Activated T-cell treated with anti-CD3 and anti-CD28 coated beads, Interleukin-2, amount 50 U/mL, for 72 hours (primary cell): Measurements from ENCODE around the gene TTN. TPM values are rescaled to one million over a fixed set of nuclear protein-coding genes. Genes with fewer than 3 reads are reported as not detected.

Experiments
- ATAC-seq, 2 donors: fragments of 150-1000 bp; cut with Tn5 transposase; replicated peaks in 1 of 2; 2 replicates each; pipeline ENCODE4 v1.10.0; 2021; ENCODE audit warnings: moderate library complexity in 2 of 2, mild to moderate bottlenecking in 1 of 2
- DNase-seq, 2 donors: peaks; one replicate each; pipeline ENCODE4 v3.0.0; 2021 to 2022; ENCODE audit warnings: mixed read lengths in 1 of 2
- H3K27ac Mint-ChIP-seq: one replicate; pipeline ENCODE4 v1.8.0; 2022; ENCODE audit warnings: mild to moderate bottlenecking, moderate library complexity, mixed read lengths
- H3K27me3 Mint-ChIP-seq: one replicate; pipeline ENCODE4 v1.8.0; 2022; ENCODE audit warnings: low read depth, mixed read lengths
- H3K36me3 Mint-ChIP-seq, 2 donors: one replicate each; pipeline ENCODE4 v1.8.0; 2022; ENCODE audit warnings: mixed read lengths in 2 of 2, mild to moderate bottlenecking in 1 of 2; ENCODE audit not compliant: insufficient read depth in 2 of 2
- H3K4me1 Mint-ChIP-seq: one replicate; pipeline ENCODE4 v1.8.0; 2022; ENCODE audit warnings: low read depth, mixed read lengths
- H3K4me3 Mint-ChIP-seq, 2 donors: one replicate each; pipeline ENCODE4 v1.8.0; 2022; ENCODE audit warnings: mild to moderate bottlenecking in 2 of 2, mixed read lengths in 2 of 2, moderate library complexity in 2 of 2
- H3K9me3 Mint-ChIP-seq, 2 donors: one replicate each; pipeline ENCODE4 v1.8.0; 2022; ENCODE audit warnings: mixed read lengths in 2 of 2
- total RNA-seq, 2 donors: library from RNA; stranded (reverse); gene quantifications; one replicate each; pipeline ENCODE4 v1.2.3, GENCODE V29; 2022

The TTN gene
- total RNA-seq, 2 donors from 2014 or later = 6.6 to 6.9 TPM

GRCh38 chr2:178804791-178805190 is 2.4 kb downstream of the TTN start:
- DNase-seq (no peak), ATAC-seq (no peak)
- Mint-ChIP-seq H3K27me3 (no peaks in the 10 kb centered on the region), H3K4me1 (no peaks in the 10 kb centered on the region), H3K36me3 (no peaks in the 10 kb centered on the region), H3K4me3 (no peak overlapping the region), H3K9me3 (no peaks in the 10 kb centered on the region), H3K27ac (no peak overlapping the region)

DNA sequence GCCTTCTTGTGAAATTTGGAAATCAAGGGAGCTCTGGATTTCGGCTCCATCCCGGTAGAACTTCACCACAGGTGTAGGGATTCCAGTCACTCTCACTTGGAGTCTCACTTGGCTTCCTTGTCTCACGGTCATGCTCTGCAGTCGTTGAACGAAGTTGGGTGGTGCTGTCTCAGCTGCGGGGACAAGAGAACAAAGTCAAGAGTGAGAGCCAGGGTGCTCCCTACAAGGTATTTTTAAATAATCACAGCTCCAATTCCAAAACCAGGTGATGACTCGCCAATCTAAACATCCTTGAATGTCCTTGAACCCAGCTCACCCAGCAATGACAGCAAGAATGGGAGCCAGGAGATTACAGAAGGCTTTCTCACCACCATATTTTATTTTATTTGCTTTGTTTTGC is 6.7 kb downstream of the TTN start:
- H3K9me3 Mint-ChIP-seq = no peaks in the 10 kb centered on the region
- no peak overlapping the region for H3K4me3 Mint-ChIP-seq
- ATAC-seq (no peak), DNase-seq (no peak)
- no peaks in the 10 kb centered on the region for H3K4me1 Mint-ChIP-seq
- H3K36me3 Mint-ChIP-seq = no peaks in the 10 kb centered on the region
- H3K27ac Mint-ChIP-seq = no peak overlapping the region
- H3K27me3 Mint-ChIP-seq = no peaks in the 10 kb centered on the region

GRCh38 chr2:178799305-178799704 is 7.9 kb downstream of the TTN start:
- no peaks in the 10 kb centered on the region for H3K9me3 Mint-ChIP-seq
- H3K27me3 Mint-ChIP-seq = no peaks in the 10 kb centered on the region
- H3K4me3 Mint-ChIP-seq = no peak overlapping the region
- DNase-seq = no peak
- H3K27ac Mint-ChIP-seq = no peak overlapping the region
- H3K4me1 Mint-ChIP-seq = no peaks in the 10 kb centered on the region
- ATAC-seq = no peak
- H3K36me3 Mint-ChIP-seq = no peaks in the 10 kb centered on the region

GRCh38 chr2:178796079-178796677 is 11.0 kb downstream of the TTN start:
- Mint-ChIP-seq H3K27ac (no peak overlapping the region), H3K4me3 (no peak overlapping the region), H3K36me3 (no peaks in the 10 kb centered on the region), H3K27me3 (no peaks in the 10 kb centered on the region), H3K4me1 (no peaks in the 10 kb centered on the region), H3K9me3 (no peaks in the 10 kb centered on the region)
- DNase-seq (no peak), ATAC-seq (no peak)

GRCh38 chr2:178787934-178788333 is 19.3 kb downstream of the TTN start:
- no peak for ATAC-seq

DNA sequence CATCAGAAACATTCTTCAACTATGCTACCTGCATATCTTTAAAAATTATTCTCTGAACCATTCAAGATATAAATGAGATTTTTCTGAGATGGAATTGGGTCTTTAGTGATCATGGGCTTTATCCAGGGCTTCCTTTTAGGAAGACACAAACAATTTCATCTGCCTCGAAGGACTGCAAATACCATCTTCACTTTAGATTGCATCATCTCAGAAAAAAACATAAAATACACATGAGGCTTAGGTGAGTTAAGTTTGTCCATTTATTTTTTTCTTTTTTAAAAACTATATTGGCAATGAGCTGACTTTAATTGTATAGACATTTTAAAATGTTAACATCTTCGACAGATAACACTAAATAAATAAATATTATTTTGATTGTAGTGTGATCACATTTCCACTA is 20.1 kb downstream of the TTN start:
- DNase-seq = no peak
- peaks cover 6% of the 10 kb centered on the region for H3K4me1 Mint-ChIP-seq
- no peaks in the 10 kb centered on the region for H3K9me3 Mint-ChIP-seq

More at GRCh38 chr2:178787934-178788333, 19.3 kb downstream of the TTN start:
- no peak for DNase-seq
- no peak overlapping the region for H3K4me3 Mint-ChIP-seq
- H3K4me1 Mint-ChIP-seq = peaks cover 6% of the 10 kb centered on the region
- H3K9me3 Mint-ChIP-seq = no peaks in the 10 kb centered on the region
- H3K27ac Mint-ChIP-seq = no peak overlapping the region
- no peaks in the 10 kb centered on the region for H3K27me3 Mint-ChIP-seq
- H3K36me3 Mint-ChIP-seq = no peaks in the 10 kb centered on the region

GRCh38 chr2:178783889-178784288 is 23.3 kb downstream of the TTN start:
- H3K4me1 Mint-ChIP-seq = no peaks in the 10 kb centered on the region
- ATAC-seq = no peak
- no peak overlapping the region for H3K4me3 Mint-ChIP-seq
- H3K27ac Mint-ChIP-seq = no peak overlapping the region
- no peaks in the 10 kb centered on the region for H3K27me3 Mint-ChIP-seq
- no peak for DNase-seq
- no peaks in the 10 kb centered on the region for H3K9me3 Mint-ChIP-seq
- no peaks in the 10 kb centered on the region for H3K36me3 Mint-ChIP-seq

More for the DNA sequence above, 20.1 kb downstream of the TTN start:
- no peak for ATAC-seq
- Mint-ChIP-seq H3K27me3 (no peaks in the 10 kb centered on the region), H3K4me3 (no peak overlapping the region), H3K36me3 (no peaks in the 10 kb centered on the region), H3K27ac (no peak overlapping the region)

GRCh38 chr2:178782236-178782635 is 25.0 kb downstream of the TTN start:
- no peak for ATAC-seq

GRCh38 chr2:178777577-178777976 is 29.6 kb downstream of the TTN start:
- Mint-ChIP-seq H3K27ac (no peak overlapping the region), H3K9me3 (peaks cover 3 to 5% of the 10 kb centered on the region in 2 donors), H3K4me3 (no peak overlapping the region), H3K27me3 (no peaks in the 10 kb centered on the region), H3K36me3 (peaks cover 0 to 8% of the 10 kb centered on the region in 2 donors), H3K4me1 (no peaks in the 10 kb centered on the region)
- ATAC-seq = no peak
- no peak for DNase-seq

More at GRCh38 chr2:178782236-178782635, 25.0 kb downstream of the TTN start:
- Mint-ChIP-seq H3K27me3 (no peaks in the 10 kb centered on the region), H3K27ac (no peak overlapping the region), H3K4me1 (no peaks in the 10 kb centered on the region), H3K4me3 (no peak overlapping the region), H3K9me3 (no peaks in the 10 kb centered on the region), H3K36me3 (no peaks in the 10 kb centered on the region)
- DNase-seq = no peak

GRCh38 chr2:178776751-178777150 is 30.5 kb downstream of the TTN start:
- Mint-ChIP-seq H3K4me1 (no peaks in the 10 kb centered on the region), H3K36me3 (peaks cover 0 to 8% of the 10 kb centered on the region in 2 donors), H3K27me3 (no peaks in the 10 kb centered on the region), H3K4me3 (no peak overlapping the region), H3K9me3 (peaks cover 3 to 5% of the 10 kb centered on the region in 2 donors), H3K27ac (no peak overlapping the region)
- DNase-seq (no peak), ATAC-seq (no peak)

- Mint-ChIP-seq H3K9me3 (peaks cover 3 to 5% of the 10 kb centered on the region in 2 donors), H3K27ac (no peak overlapping the region), H3K36me3 (peaks cover 0 to 8% of the 10 kb centered on the region in 2 donors), H3K27me3 (no peaks in the 10 kb centered on the region), H3K4me1 (no peaks in the 10 kb centered on the region), H3K4me3 (no peak overlapping the region)
- ATAC-seq (no peak), DNase-seq (no peak)
Observed at GRCh38 chr2:178775975-178776374, 31.2 kb downstream of the TTN start.

GRCh38 chr2:178770518-178770917 is 36.7 kb downstream of the TTN start:
- H3K36me3 Mint-ChIP-seq = peaks cover 0 to 2% of the 10 kb centered on the region in 2 donors
- no peak for ATAC-seq
- no peaks in the 10 kb centered on the region for H3K27me3 Mint-ChIP-seq
- H3K4me3 Mint-ChIP-seq = no peak overlapping the region
- no peaks in the 10 kb centered on the region for H3K4me1 Mint-ChIP-seq
- DNase-seq = no peak
- H3K9me3 Mint-ChIP-seq = no peaks in the 10 kb centered on the region
- no peak overlapping the region for H3K27ac Mint-ChIP-seq

DNA sequence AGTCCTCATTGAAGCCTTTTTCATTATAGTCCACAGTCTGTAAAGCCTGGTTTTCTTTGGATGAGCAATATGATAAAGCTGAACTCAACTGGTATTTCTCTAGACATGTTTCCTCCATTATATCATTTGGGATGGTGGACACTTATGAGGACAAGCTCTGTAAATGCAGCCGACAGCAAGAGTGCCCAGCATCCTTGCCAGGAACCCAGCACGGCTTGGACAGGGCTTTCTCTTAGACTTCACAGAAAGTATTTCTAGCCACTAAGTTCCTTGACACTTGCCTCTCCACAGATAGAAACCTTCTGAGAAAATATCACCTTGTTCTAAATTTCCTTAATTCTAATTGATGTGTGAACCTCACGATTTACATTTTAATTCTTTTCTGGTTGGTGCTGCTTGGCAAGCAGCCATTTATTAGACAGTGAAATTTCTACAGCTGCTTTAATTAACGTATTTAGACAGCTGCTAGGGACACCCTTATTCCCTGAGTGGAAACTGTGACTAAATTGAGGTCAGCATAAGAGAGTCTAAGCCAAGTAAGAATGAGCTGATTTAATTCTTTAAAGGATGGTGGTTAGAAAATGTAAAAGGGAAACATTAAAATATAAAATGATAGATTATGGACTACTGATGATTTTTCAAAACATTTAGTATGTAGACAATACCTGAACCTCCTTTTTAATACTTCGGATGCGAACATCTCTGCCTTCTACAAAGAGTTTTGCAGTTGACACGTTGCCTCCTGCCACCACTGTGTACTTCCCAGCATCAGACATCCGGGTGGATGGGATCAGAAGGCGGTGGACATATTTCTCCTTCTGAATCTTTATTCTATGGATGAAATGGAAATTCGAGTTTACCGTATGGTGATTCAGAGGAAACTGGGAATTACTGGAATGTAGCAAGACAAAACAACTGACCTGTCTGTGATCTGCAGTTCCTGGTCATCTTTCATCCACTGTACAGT is 39.8 kb downstream of the TTN start:
- H3K27ac Mint-ChIP-seq = no peak overlapping the region
- H3K36me3 Mint-ChIP-seq = peaks cover 0 to 2% of the 10 kb centered on the region in 2 donors
- DNase-seq (no peak), ATAC-seq (no peak)
- no peaks in the 10 kb centered on the region for H3K9me3 Mint-ChIP-seq
- H3K4me1 Mint-ChIP-seq = peaks cover 5% of the 10 kb centered on the region
- H3K4me3 Mint-ChIP-seq = no peak overlapping the region
- H3K27me3 Mint-ChIP-seq = no peaks in the 10 kb centered on the region
